GM18526 (cell line): ENCODE measurements around the gene SIGLEC6.

ENCODE experiments used
- POLR2A ChIP-seq: IDR thresholded peaks from 3 replicates; pipeline ENCODE4 v1.6.1; 2011; ENCODE audit not compliant: insufficient read length; ENCODE audit errors: extremely low read depth

SIGLEC6 gene

GRCh38 chr19:51552608-51552995 lies 21.1 kb upstream of the SIGLEC6 start:
- TF ChIP-seq POLR2A = no peak

- TF ChIP-seq POLR2A = no peak
Measured at GRCh38 chr19:51551673-51552432, 20.4 kb upstream of the SIGLEC6 start.

- no peak for TF ChIP-seq POLR2A
Measured at GRCh38 chr19:51550848-51551672, 19.6 kb upstream of the SIGLEC6 start.

- TF ChIP-seq POLR2A = no peak
Measured at GRCh38 chr19:51549533-51550324, 18.3 kb upstream of the SIGLEC6 start.

GRCh38 chr19:51548891-51549305 lies 17.4 kb upstream of the SIGLEC6 start:
- no peak for TF ChIP-seq POLR2A

GRCh38 chr19:51548213-51548651 lies 16.8 kb upstream of the SIGLEC6 start:
- no peak for TF ChIP-seq POLR2A

- no peak for TF ChIP-seq POLR2A
Measured at GRCh38 chr19:51547397-51548212, 16.1 kb upstream of the SIGLEC6 start.

- TF ChIP-seq POLR2A = no peak
Measured at GRCh38 chr19:51546650-51547396, 15.4 kb upstream of the SIGLEC6 start.

GRCh38 chr19:51546107-51546649 lies 14.7 kb upstream of the SIGLEC6 start:
- TF ChIP-seq POLR2A = no peak

GRCh38 chr19:51544038-51544437 lies 12.6 kb upstream of the SIGLEC6 start:
- no peak for TF ChIP-seq POLR2A

- TF ChIP-seq POLR2A = no peak
Measured at GRCh38 chr19:51542699-51543098, 11.2 kb upstream of the SIGLEC6 start.

- no peak for TF ChIP-seq POLR2A
Measured at GRCh38 chr19:51541458-51542357, 10.2 kb upstream of the SIGLEC6 start.
